Measurements from ENCODE around the gene LHX3. TPM values are rescaled to one million over a fixed set of nuclear protein-coding genes. Genes with fewer than 3 reads are reported as not detected.
A peak's percentile ranks its signal among the peaks of the same experiment; 100 is the strongest.

LHX3 gene
- total and polyA plus RNA-seq, 10 of the 15 experiments (the other 5 are each of a cell fraction or from before 2014, with no cell fraction given), result not detected

GRCh38 chr9:136216541-136217244 is 11.8 kb upstream of the LHX3 start:
- FAIRE-seq (no peak), ATAC-seq (no peak), DNase-seq (ENCODE audit: low read depth, low spot score) (no peak)
- H3K27me3 ChIP-seq (replicated peaks in 1 of 2; ENCODE audit: control insufficient read depth in 2 of 2, insufficient read depth in 2 of 2, low read length in 1 of 2), result no peaks in the 10 kb centered on the region
- no peaks in the 10 kb centered on the region; the same call in 1 of the 2 replicates for H4K20me1 ChIP-seq (ENCODE audit: control insufficient read depth, insufficient read depth)
- H3K9me3 ChIP-seq (replicated peaks; ENCODE audit: control insufficient read depth, insufficient read depth, low read length), result no peaks in the 10 kb centered on the region; the same call in 2 of the 3 replicates
- intact Hi-C loops (cut with micrococcal nuclease; ENCODE audit: unreplicated experiment) (no loop called here), in situ Hi-C loops (cut with MboI) (no loop called here)
- no peak overlapping the region for H3K9ac ChIP-seq (ENCODE audit: control insufficient read depth, insufficient read depth, low read length)
- TF ChIP-seq NR2F1 (conservative IDR thresholded peaks at IDR 0.05) (no peak), POLR2A (IDR thresholded peaks at IDR 0.05; ENCODE audit: low read depth, low read length) (0 out of 2 replicates have a peak, but pooled peaks have one; percentile 32)
- peaks cover 27 to 36% of the 10 kb centered on the region in 2 experiments for H3K36me3 ChIP-seq (ENCODE audit: control insufficient read depth in 2 of 2, insufficient read depth in 2 of 2, low read length in 1 of 2)
- CTCF ChIA-PET, result interaction anchor here (0.6 to 1.4 kb wide), 3 partner anchors 11 to 95 kb away, joined by 3 to 4 read pairs (median 3); no protein-coding TSS in a partner anchor
- H3K4me3 ChIP-seq, result no peak overlapping the region
- no peak overlapping the region for H2AFZ ChIP-seq (ENCODE audit: control insufficient read depth, low read depth, low read length)
- BruUV-seq (replicated peaks), result no TSS peak
- RAD21 ChIA-PET (ENCODE audit: unreplicated experiment), result no interaction called here
- POLR2A ChIA-PET, result no interaction called here
- H3K4me2 ChIP-seq (ENCODE audit: control insufficient read depth, insufficient read depth), result no peak overlapping the region
- no peak overlapping the region for H3K27ac ChIP-seq (ENCODE audit: control insufficient read depth, insufficient read depth)
- no peaks in the 10 kb centered on the region for H3K79me2 ChIP-seq (ENCODE audit: control insufficient read depth, insufficient read depth, low read length)
- H3K4me1 ChIP-seq (ENCODE audit: control insufficient read depth, insufficient read depth, low read length), result no peaks in the 10 kb centered on the region
- SMC1A ChIA-PET (ENCODE audit: uncharacterized antibody, unreplicated experiment), result interaction anchor here (0.8 kb wide), 1 partner anchor 31 kb away, joined by 3 read pairs; no protein-coding TSS in a partner anchor
- 95% methylated on average over 37 of the region's 37 CpGs for WGBS (ENCODE audit: insufficient coverage, insufficient replicate concordance, low lambda C conversion rate, missing lambda C conversion rate)

- no peak for ATAC-seq
- in situ Hi-C loops (cut with MboI) (no loop called here), intact Hi-C loops (cut with micrococcal nuclease; ENCODE audit: unreplicated experiment) (no loop called here)
- H4K20me1 ChIP-seq (ENCODE audit: control insufficient read depth, insufficient read depth), result no peaks in the 10 kb centered on the region; the same call in 1 of the 2 replicates
- no peak overlapping the region for H3K4me2 ChIP-seq (ENCODE audit: control insufficient read depth, insufficient read depth)
- H3K27ac ChIP-seq (ENCODE audit: control insufficient read depth, insufficient read depth), result no peak overlapping the region
- H3K27me3 ChIP-seq (replicated peaks in 1 of 2; ENCODE audit: control insufficient read depth in 2 of 2, insufficient read depth in 2 of 2, low read length in 1 of 2), result no peaks in the 10 kb centered on the region
- RAD21 ChIA-PET (ENCODE audit: unreplicated experiment), result no interaction called here
- H3K4me1 ChIP-seq (ENCODE audit: control insufficient read depth, insufficient read depth, low read length), result no peaks in the 10 kb centered on the region
- TF ChIP-seq POLR2AphosphoS2 (IDR thresholded peaks at IDR 0.05; ENCODE audit: low read depth, low read length) (no peak), RELA (IDR thresholded peaks at IDR 0.05; ENCODE audit: borderline replicate concordance, partially characterized antibody) (no peak), GABPA (IDR thresholded peaks at IDR 0.05; ENCODE audit: low read depth) (no peak), BHLHE40 (IDR thresholded peaks at IDR 0.05; ENCODE audit: borderline replicate concordance in 1 of 2, low read depth in 2 of 2, low read length in 1 of 2) (no peak), MXI1 (IDR thresholded peaks at IDR 0.05; ENCODE audit: low read depth, low read length) (no peak), JUND (IDR thresholded peaks at IDR 0.05; ENCODE audit: low read depth, low read length) (no peak), SIX5 (IDR thresholded peaks at IDR 0.05; ENCODE audit: low read depth, low read length, severe bottlenecking) (no peak), SMC3 (IDR thresholded peaks at IDR 0.05; ENCODE audit: borderline replicate concordance, low read length) (no peak), SREBF2 (IDR thresholded peaks at IDR 0.05; ENCODE audit: low read length) (no peak), RCOR1 (conservative IDR thresholded peaks at IDR 0.05; ENCODE audit: low read depth, low read length) (no peak), SUZ12 (IDR thresholded peaks at IDR 0.05; ENCODE audit: unreplicated experiment) (no peak), POLR2A (IDR thresholded peaks at IDR 0.05; ENCODE audit: low read depth, low read length) (no peak), EZH2 (IDR thresholded peaks at IDR 0.05; ENCODE audit: borderline replicate concordance, control insufficient read depth, low read depth, low read length) (no peak), BCL11A (IDR thresholded peaks at IDR 0.05; ENCODE audit: low read depth, low read length) (no peak)
- H3K4me3 ChIP-seq, result no peak overlapping the region
- POLR2A ChIA-PET, result no interaction called here
- WGBS (ENCODE audit: insufficient coverage, insufficient replicate concordance, low lambda C conversion rate, missing lambda C conversion rate), result over 99% methylated on average over 9 of the region's 9 CpGs
- SMC1A ChIA-PET (ENCODE audit: uncharacterized antibody, unreplicated experiment), result no interaction called here
- H3K9me3 ChIP-seq (replicated peaks; ENCODE audit: control insufficient read depth, insufficient read depth, low read length), result no peaks in the 10 kb centered on the region; the same call in 2 of the 3 replicates
- BruUV-seq (replicated peaks), result no TSS peak
- no peak overlapping the region for H2AFZ ChIP-seq (ENCODE audit: control insufficient read depth, low read depth, low read length)
- no peak for DNase-seq (ENCODE audit: low read depth, low spot score)
- H3K36me3 ChIP-seq (ENCODE audit: control insufficient read depth in 2 of 2, insufficient read depth in 2 of 2, low read length in 1 of 2), result peaks cover 19 to 34% of the 10 kb centered on the region in 2 experiments
- FAIRE-seq, result no peak
- H3K9ac ChIP-seq (ENCODE audit: control insufficient read depth, insufficient read depth, low read length), result no peak overlapping the region
- CTCF ChIA-PET, result no interaction called here
- no peaks in the 10 kb centered on the region for H3K79me2 ChIP-seq (ENCODE audit: control insufficient read depth, insufficient read depth, low read length)
These were observed 8.8 kb upstream of the LHX3 start for GRCh38 chr9:136213733-136214132.

All from GM12878 (cell line).